ENCODE measurements around the gene OR2Y1.
"Not testable (repeated sequence)": the region's sequence is repeated elsewhere in the genome, so short reads cannot be mapped to it uniquely, and the experiment has no call there.

Gene OR2Y1

GRCh38 chr5:180742727-180743126 is 2.9 kb upstream of the OR2Y1 start:
- FAIRE-seq: no peak
- DNase-seq (ENCODE audit: insufficient read length, low spot score): no peak

GRCh38 chr5:180740953-180741352 is 1.1 kb upstream of the OR2Y1 start:
- not testable (repeated sequence) for DNase-seq (ENCODE audit: insufficient read length, low spot score); FAIRE-seq

GRCh38 chr5:180739271-180739670 is 587 bp downstream of the OR2Y1 start:
- FAIRE-seq (no peak), DNase-seq (ENCODE audit: insufficient read length, low spot score) (no peak)

- FAIRE-seq (no peak), DNase-seq (ENCODE audit: insufficient read length, low spot score) (no peak)
Observed at GRCh38 chr5:180736536-180736935, 3.3 kb downstream of the OR2Y1 start.

- DNase-seq (ENCODE audit: insufficient read length, low spot score): no peak
- FAIRE-seq: no peak
Observed at GRCh38 chr5:180724944-180725343, 14.9 kb downstream of the OR2Y1 start.

- DNase-seq (ENCODE audit: insufficient read length, low spot score) (no peak), FAIRE-seq (no peak)
Observed at GRCh38 chr5:180723936-180724335, 15.9 kb downstream of the OR2Y1 start.

GRCh38 chr5:180720486-180720885 is 19.4 kb downstream of the OR2Y1 start:
- FAIRE-seq (no peak), DNase-seq (ENCODE audit: insufficient read length, low spot score) (no peak)

- FAIRE-seq (no peak), DNase-seq (ENCODE audit: insufficient read length, low spot score) (no peak)
Observed at GRCh38 chr5:180719781-180720180, 20.1 kb downstream of the OR2Y1 start.

- FAIRE-seq (peak; percentile 81), DNase-seq (ENCODE audit: insufficient read length, low spot score) (peak; percentile 12)
Observed at GRCh38 chr5:180718810-180719453, 20.9 kb downstream of the OR2Y1 start.

GRCh38 chr5:180717989-180718388 is 21.9 kb downstream of the OR2Y1 start:
- no peak for FAIRE-seq

GRCh38 chr5:180704362-180704761 is 35.5 kb downstream of the OR2Y1 start:
- FAIRE-seq (no peak), DNase-seq (ENCODE audit: insufficient read length, low spot score) (no peak)

More at GRCh38 chr5:180717989-180718388, 21.9 kb downstream of the OR2Y1 start:
- no peak for DNase-seq (ENCODE audit: insufficient read length, low spot score)

- DNase-seq (ENCODE audit: insufficient read length, low spot score) (no peak), FAIRE-seq (no peak)
Observed at GRCh38 chr5:180703912-180704311, 35.9 kb downstream of the OR2Y1 start.

GRCh38 chr5:180703371-180703770 is 36.5 kb downstream of the OR2Y1 start:
- DNase-seq (ENCODE audit: insufficient read length, low spot score); FAIRE-seq: not testable (repeated sequence)

- not testable (repeated sequence) for FAIRE-seq; DNase-seq (ENCODE audit: insufficient read length, low spot score)
Observed at GRCh38 chr5:180700440-180700839, 39.4 kb downstream of the OR2Y1 start.

- FAIRE-seq (no peak), DNase-seq (ENCODE audit: insufficient read length, low spot score) (no peak)
Observed at GRCh38 chr5:180699042-180699441, 40.8 kb downstream of the OR2Y1 start.

GRCh38 chr5:180696116-180696515 is 43.7 kb downstream of the OR2Y1 start:
- FAIRE-seq (no peak), DNase-seq (ENCODE audit: insufficient read length, low spot score) (no peak)

GRCh38 chr5:180692429-180692828 is 47.4 kb downstream of the OR2Y1 start:
- no peak for DNase-seq (ENCODE audit: insufficient read length, low spot score)
- FAIRE-seq: no peak

- no peak for FAIRE-seq
Observed at GRCh38 chr5:180691046-180691445, 48.8 kb downstream of the OR2Y1 start.

GRCh38 chr5:180690562-180690961 is 49.3 kb downstream of the OR2Y1 start:
- no peak for FAIRE-seq
- no peak for DNase-seq (ENCODE audit: insufficient read length, low spot score)

More at GRCh38 chr5:180691046-180691445, 48.8 kb downstream of the OR2Y1 start:
- no peak for DNase-seq (ENCODE audit: insufficient read length, low spot score)

GRCh38 chr5:180689775-180690174 is 50.1 kb downstream of the OR2Y1 start:
- DNase-seq (ENCODE audit: insufficient read length, low spot score) (no peak), FAIRE-seq (no peak)
